ENCODE results near the gene CLSTN2.

GRCh38 chr3:140363801-140364200 lies 428.8 kb downstream of the CLSTN2 start:
- TF ChIP-seq POLR2AphosphoS5 (IDR thresholded peaks at IDR 0.05) (no peak), CTCF (IDR thresholded peaks at IDR 0.05 in 8 of 11, conservative IDR thresholded peaks at IDR 0.05 in 3 of 11) (no peak), POLR2A (IDR thresholded peaks at IDR 0.05) (no peak)
